HG03575 (cell line): ENCODE measurements around the gene TMPRSS6.

Experiments
- ATAC-seq: cut with Tn5 transposase; IDR thresholded peaks from one replicate; pipeline ENCODE4 v1.9.1; 2021; ENCODE audit not compliant: unreplicated experiment, insufficient number of reproducible peaks, low FRiP score; ENCODE audit errors: extremely low read depth

The TMPRSS6 gene

GRCh38 chr22:37121887-37122591 lies 12.5 kb upstream of the TMPRSS6 start:
- ATAC-seq = no peak

GRCh38 chr22:37120569-37121340 lies 11.2 kb upstream of the TMPRSS6 start:
- no peak for ATAC-seq

- ATAC-seq = no peak
These were observed 10.4 kb upstream of the TMPRSS6 start for GRCh38 chr22:37119872-37120271.

GRCh38 chr22:37118083-37118482 lies 8.6 kb upstream of the TMPRSS6 start:
- ATAC-seq = no peak

- no peak for ATAC-seq
These were observed 7.6 kb upstream of the TMPRSS6 start for GRCh38 chr22:37117092-37117491.

GRCh38 chr22:37115032-37115431 lies 5.5 kb upstream of the TMPRSS6 start:
- no peak for ATAC-seq

- no peak for ATAC-seq
These were observed 4.2 kb upstream of the TMPRSS6 start for GRCh38 chr22:37113757-37114156.

GRCh38 chr22:37112084-37112728 lies 2.7 kb upstream of the TMPRSS6 start:
- no peak for ATAC-seq

GRCh38 chr22:37111156-37111717 lies 1.7 kb upstream of the TMPRSS6 start:
- ATAC-seq = no peak

GRCh38 chr22:37107816-37108621 lies 1.5 kb downstream of the TMPRSS6 start:
- no peak for ATAC-seq

- ATAC-seq = no peak
These were observed 3.5 kb downstream of the TMPRSS6 start for GRCh38 chr22:37105990-37106389.

- no peak for ATAC-seq
These were observed 4.4 kb downstream of the TMPRSS6 start for GRCh38 chr22:37105154-37105553.

GRCh38 chr22:37103656-37104452 lies 5.7 kb downstream of the TMPRSS6 start:
- ATAC-seq = no peak

GRCh38 chr22:37103151-37103550 lies 6.4 kb downstream of the TMPRSS6 start:
- ATAC-seq = no peak

- ATAC-seq = no peak
These were observed 8.0 kb downstream of the TMPRSS6 start for GRCh38 chr22:37101311-37102066.

- no peak for ATAC-seq
These were observed 8.9 kb downstream of the TMPRSS6 start for GRCh38 chr22:37100589-37101127.

GRCh38 chr22:37098976-37099591 lies 10.4 kb downstream of the TMPRSS6 start:
- ATAC-seq = no peak
